Kidney (tissue), 14 donors: ENCODE data around the gene FNIP2. TPM values are rescaled to one million over a fixed set of nuclear protein-coding genes. Genes with fewer than 3 reads are reported as not detected.

Experiments
- DNase-seq, 5 donors: peaks; one replicate each; pipeline ENCODE4 v3.0.0-alpha.2; 2013 to 2020
- FAIRE-seq: peaks from 2 replicates; lab custom pipeline; 2012; peaks lifted over from hg19 to GRCh38; lab: Jason Lieb, UNC
- H3K27ac ChIP-seq, 2 donors: one replicate each; pipeline ENCODE4 v1.7.0; 2013; ENCODE audit warnings: low read depth in 2 of 2, low read length in 2 of 2, inconsistent platforms in 1 of 2
- H3K27me3 ChIP-seq: one replicate; pipeline ENCODE4 v1.7.1; 2013; ENCODE audit warnings: low read length, inconsistent platforms; ENCODE audit not compliant: control insufficient read depth, insufficient read depth
- H3K36me3 ChIP-seq, 3 donors: one replicate each; pipeline versions ENCODE4 v1.7.0 to v1.7.1; 2013; ENCODE audit warnings: low read length in 3 of 3, control low read depth in 1 of 3, inconsistent platforms in 1 of 3; ENCODE audit not compliant: insufficient read depth in 3 of 3, control insufficient read depth in 2 of 3
- H3K4me1 ChIP-seq, 3 donors: one replicate each; pipeline versions ENCODE4 v1.7.0 to v1.7.1; 2013; ENCODE audit warnings: low read length in 3 of 3, inconsistent platforms in 1 of 3, low read depth in 1 of 3; ENCODE audit not compliant: control insufficient read depth in 2 of 3, insufficient read depth in 2 of 3
- H3K4me3 ChIP-seq, 3 donors: one replicate each; pipeline versions ENCODE4 v1.7.0 to v1.8.1; 2013; ENCODE audit warnings: low read length in 3 of 3, control low read depth in 1 of 3, inconsistent platforms in 1 of 3
- H3K9ac ChIP-seq, 3 donors: one replicate each; pipeline versions ENCODE4 v1.7.0 to v1.7.1; 2013; ENCODE audit warnings: low read length in 3 of 3, control low read depth in 1 of 3, inconsistent platforms in 1 of 3
- H3K9me3 ChIP-seq, 3 donors: one replicate each; pipeline versions ENCODE4 v1.7.0 to v1.7.1; 2013; ENCODE audit warnings: low read length in 3 of 3, control low read depth in 1 of 3, inconsistent platforms in 1 of 3; ENCODE audit not compliant: control insufficient read depth in 2 of 3, insufficient read depth in 1 of 3
- CTCF ChIP-seq: IDR thresholded peaks from 3 replicates; pipeline ENCODE4 v1.5.1; 2012; ENCODE audit warnings: mild to moderate bottlenecking, moderate library complexity, borderline replicate concordance; ENCODE audit not compliant: insufficient read depth; ENCODE audit errors: extremely low read depth
- intact Hi-C: fragments of 100-400 bp; cut with DNase I; formaldehyde crosslinking; loops from one replicate; pipeline ENCODE4 v1.11.1; 2022
- polyA plus RNA-seq: library from polyadenylated mRNA; stranded (reverse); fragments of 350-450 nt; fragmentation: Illumina TruSeq; extraction: RNeasy Lipid Tissue Mini Kit (QIAGEN cat#74804); gene quantifications from one replicate; pipeline ENCODE4 v1.2.3, GENCODE V29; 2014; ENCODE audit warnings: low read depth, low replicate concordance; ENCODE audit not compliant: insufficient read depth
- total RNA-seq: library from RNA; stranded (reverse); fragmentation: NEBNext Ultra II Directional; extraction: Animal tissue kit (Norgen Biotek cat#: 25700); gene quantifications from one replicate; pipeline ENCODE4 v1.2.1, GENCODE V29; 2021
- donor health status: control.
- donor health status: control.
- donor health status: control.
- donor health status: control.
- donor health status: control.
- donor health status: DM: yes; HTN: yes; CAD: no.
- donor health status: Normal renal cell carcinoma (clear cell type).

FNIP2 gene
- total and polyA plus RNA-seq, 2 donors from 2014 or later = 13.2 to 65.1 TPM

- no peak for FAIRE-seq
- Histone ChIP-seq H3K9ac (no peak overlapping the region), H3K36me3 (no peaks in the 10 kb centered on the region), H3K4me3 (no peak overlapping the region), H3K27me3 (no peaks in the 10 kb centered on the region), H3K4me1 (no peaks in the 10 kb centered on the region), H3K9me3 (no peaks in the 10 kb centered on the region), H3K27ac (no peak overlapping the region)
- intact Hi-C loops = no loop called here
- no peak for DNase-seq
- no peak for TF ChIP-seq CTCF
Observed at GRCh38 chr4:158930639-158930972, 161.8 kb downstream of the FNIP2 start.

- H3K36me3 ChIP-seq = no peaks in the 10 kb centered on the region
- H3K27ac ChIP-seq = no peak overlapping the region
- intact Hi-C loops = no loop called here
- H3K9me3 ChIP-seq = no peaks in the 10 kb centered on the region
- DNase-seq (no peak), FAIRE-seq (no peak)
- no peaks in the 10 kb centered on the region for H3K4me1 ChIP-seq
- H3K9ac ChIP-seq = no peak overlapping the region
- no peaks in the 10 kb centered on the region for H3K27me3 ChIP-seq
- H3K4me3 ChIP-seq = no peak overlapping the region
- no peak for TF ChIP-seq CTCF
Observed at GRCh38 chr4:158933236-158933635, 164.4 kb downstream of the FNIP2 start.

- no peak overlapping the region for H3K4me3 ChIP-seq
- no peak for TF ChIP-seq CTCF
- intact Hi-C loops = no loop called here
- no peak overlapping the region for H3K9ac ChIP-seq
- H3K27me3 ChIP-seq = no peaks in the 10 kb centered on the region
- H3K36me3 ChIP-seq = no peaks in the 10 kb centered on the region
- no peaks in the 10 kb centered on the region for H3K9me3 ChIP-seq
- FAIRE-seq (no peak), DNase-seq (no peak)
- H3K4me1 ChIP-seq = no peaks in the 10 kb centered on the region
- no peak overlapping the region for H3K27ac ChIP-seq
Observed at GRCh38 chr4:158934996-158935669, 166.3 kb downstream of the FNIP2 start.

- no peaks in the 10 kb centered on the region for H3K4me1 ChIP-seq
- no peak overlapping the region for H3K27ac ChIP-seq
- H3K27me3 ChIP-seq = no peaks in the 10 kb centered on the region
- H3K9ac ChIP-seq = no peak overlapping the region
- DNase-seq (no peak), FAIRE-seq (no peak)
- H3K4me3 ChIP-seq = no peak overlapping the region
- no peaks in the 10 kb centered on the region for H3K9me3 ChIP-seq
- no peaks in the 10 kb centered on the region for H3K36me3 ChIP-seq
- no peak for TF ChIP-seq CTCF
- intact Hi-C loops = no loop called here
Observed at GRCh38 chr4:158936238-158936637, 167.4 kb downstream of the FNIP2 start.
